Activated T-cell treated with anti-CD3 and anti-CD28 coated beads for 24 hours (primary cell): Measurements from ENCODE around the gene ADGRG3.
"Not testable (repeated sequence)": the region's sequence is repeated elsewhere in the genome, so short reads cannot be mapped to it uniquely, and the experiment has no call there.

ENCODE experiments used
- DNase-seq: peaks from one replicate; pipeline ENCODE4 v3.0.0-alpha.2; 2020; ENCODE audit warnings: low read depth

Gene ADGRG3

DNA sequence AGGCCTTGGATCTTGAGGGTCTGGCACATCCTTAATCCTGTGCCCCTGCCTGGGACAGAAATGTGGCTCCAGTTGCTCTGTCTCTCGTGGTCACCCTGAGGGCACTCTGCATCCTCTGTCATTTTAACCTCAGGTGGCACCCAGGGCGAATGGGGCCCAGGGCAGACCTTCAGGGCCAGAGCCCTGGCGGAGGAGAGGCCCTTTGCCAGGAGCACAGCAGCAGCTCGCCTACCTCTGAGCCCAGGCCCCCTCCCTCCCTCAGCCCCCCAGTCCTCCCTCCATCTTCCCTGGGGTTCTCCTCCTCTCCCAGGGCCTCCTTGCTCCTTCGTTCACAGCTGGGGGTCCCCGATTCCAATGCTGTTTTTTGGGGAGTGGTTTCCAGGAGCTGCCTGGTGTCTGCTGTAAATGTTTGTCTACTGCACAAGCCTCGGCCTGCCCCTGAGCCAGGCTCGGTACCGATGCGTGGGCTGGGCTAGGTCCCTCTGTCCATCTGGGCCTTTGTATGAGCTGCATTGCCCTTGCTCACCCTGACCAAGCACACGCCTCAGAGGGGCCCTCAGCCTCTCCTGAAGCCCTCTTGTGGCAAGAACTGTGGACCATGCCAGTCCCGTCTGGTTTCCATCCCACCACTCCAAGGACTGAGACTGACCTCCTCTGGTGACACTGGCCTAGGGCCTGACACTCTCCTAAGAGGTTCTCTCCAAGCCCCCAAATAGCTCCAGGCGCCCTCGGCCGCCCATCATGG is 4.0 kb upstream of the ADGRG3 start:
- DNase-seq = no peak

GRCh38 chr16:57664662-57665025 is 3.5 kb upstream of the ADGRG3 start:
- DNase-seq = no peak

- no peak for DNase-seq
Measured at GRCh38 chr16:57665541-57665940, 2.6 kb upstream of the ADGRG3 start.

GRCh38 chr16:57666353-57667047 is 1.6 kb upstream of the ADGRG3 start:
- no peak for DNase-seq

DNA sequence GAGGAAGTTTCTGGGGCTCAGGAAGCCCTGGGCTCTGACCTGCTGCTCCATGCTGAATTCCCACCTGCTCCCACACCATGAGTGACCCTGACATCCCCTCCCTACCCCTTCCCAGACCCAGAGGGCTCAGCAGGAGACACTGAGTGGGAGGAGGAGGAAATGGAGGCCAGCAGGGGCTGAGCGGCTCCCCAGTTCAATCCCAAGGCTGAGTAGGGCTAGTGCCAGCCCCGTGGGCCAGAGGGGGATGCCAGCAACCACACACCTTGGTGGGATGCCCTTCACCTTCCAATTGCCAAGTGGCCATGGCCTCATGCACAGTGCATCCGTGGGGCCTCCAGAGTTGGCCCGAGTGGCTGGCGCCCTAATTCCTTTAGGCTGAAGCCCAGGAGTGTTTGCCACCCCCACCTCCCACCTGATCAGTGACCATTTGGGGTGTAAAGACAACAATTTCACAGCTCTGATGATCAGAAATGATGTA is 1.0 kb upstream of the ADGRG3 start:
- DNase-seq = no peak

DNA sequence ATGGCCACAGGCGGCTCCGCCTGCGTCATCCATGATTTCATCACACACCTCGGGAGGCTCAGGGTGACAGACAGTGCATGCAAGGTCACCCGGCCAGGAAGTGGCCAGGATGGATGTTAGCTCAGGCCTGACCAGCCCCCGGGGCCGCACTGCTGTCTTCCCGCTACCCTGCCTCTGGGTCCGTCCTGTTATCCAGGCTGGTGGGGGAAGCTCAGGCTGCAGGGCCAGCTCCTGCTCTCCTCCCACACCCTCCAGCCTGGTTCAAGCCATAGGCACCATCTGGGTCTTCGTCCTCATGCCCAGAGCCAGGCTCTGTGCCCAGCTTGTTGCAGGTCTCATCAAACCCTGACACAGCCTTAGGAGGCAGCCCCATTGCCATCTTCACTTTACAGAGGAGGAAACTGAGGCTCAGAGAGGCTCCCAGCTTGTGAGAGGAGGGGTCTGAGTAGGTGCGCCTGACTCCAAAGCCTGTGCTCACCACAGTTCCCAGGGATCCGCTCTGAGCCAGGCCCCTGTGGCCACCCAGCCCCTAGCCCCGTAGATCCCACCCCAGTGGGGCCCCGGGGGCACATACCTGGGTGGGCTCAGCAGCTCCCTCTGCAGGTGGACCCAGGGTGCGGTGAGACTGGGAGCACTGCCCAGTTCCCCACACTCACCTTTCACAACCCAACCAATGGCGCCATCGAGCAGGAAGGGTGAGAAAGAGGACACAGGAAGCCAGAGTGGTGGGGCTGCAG is 412 bp upstream of the ADGRG3 start:
- DNase-seq = no peak

- DNase-seq = no peak
Measured at GRCh38 chr16:57668630-57669475, 747 bp downstream of the ADGRG3 start.

- DNase-seq = no peak
Measured at GRCh38 chr16:57669476-57670162, 1.5 kb downstream of the ADGRG3 start.

DNA sequence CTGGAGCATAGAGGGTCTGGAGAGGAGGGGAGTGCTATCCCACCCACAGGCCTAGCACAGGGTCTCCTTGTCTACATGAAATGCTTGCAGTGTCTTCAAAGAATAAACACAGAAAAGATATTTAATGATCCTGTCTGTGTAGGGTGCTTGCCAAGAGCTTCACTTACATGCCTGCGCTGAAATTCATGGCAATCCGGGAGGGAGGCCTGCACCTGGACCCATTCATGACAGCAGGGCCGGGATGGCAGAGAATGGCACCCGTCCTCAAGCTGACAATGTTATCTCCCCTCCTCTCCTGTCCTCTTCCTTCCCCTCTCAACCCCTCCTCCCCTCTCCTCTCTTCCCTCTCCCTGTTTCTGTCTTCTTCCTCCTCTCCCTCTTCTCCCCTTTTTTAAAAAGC is 2.1 kb downstream of the ADGRG3 start:
- DNase-seq = no peak

DNA sequence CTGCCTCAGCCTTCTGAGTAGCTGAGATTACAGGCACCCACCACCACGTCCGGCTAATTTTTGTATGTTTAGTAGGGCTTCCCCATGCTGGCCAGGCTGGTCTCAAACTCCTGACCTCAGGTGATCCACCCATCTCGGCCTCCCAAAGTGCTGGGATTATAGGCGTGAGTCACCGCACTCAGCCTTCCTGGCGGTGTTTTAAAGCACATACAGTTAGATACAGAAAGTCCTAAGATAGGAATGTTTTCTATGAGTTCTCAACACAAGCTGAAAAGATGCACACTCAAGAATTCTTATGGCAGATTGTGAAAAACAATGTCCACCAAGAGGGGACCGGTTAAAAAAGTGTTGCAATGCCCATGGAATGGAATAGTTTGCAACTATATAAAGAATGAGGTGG is 3.3 kb downstream of the ADGRG3 start:
- not testable (repeated sequence) for DNase-seq

- DNase-seq = no peak
Measured at GRCh38 chr16:57672416-57672815, 4.3 kb downstream of the ADGRG3 start.

GRCh38 chr16:57672824-57673223 is 4.7 kb downstream of the ADGRG3 start:
- no peak for DNase-seq

DNA sequence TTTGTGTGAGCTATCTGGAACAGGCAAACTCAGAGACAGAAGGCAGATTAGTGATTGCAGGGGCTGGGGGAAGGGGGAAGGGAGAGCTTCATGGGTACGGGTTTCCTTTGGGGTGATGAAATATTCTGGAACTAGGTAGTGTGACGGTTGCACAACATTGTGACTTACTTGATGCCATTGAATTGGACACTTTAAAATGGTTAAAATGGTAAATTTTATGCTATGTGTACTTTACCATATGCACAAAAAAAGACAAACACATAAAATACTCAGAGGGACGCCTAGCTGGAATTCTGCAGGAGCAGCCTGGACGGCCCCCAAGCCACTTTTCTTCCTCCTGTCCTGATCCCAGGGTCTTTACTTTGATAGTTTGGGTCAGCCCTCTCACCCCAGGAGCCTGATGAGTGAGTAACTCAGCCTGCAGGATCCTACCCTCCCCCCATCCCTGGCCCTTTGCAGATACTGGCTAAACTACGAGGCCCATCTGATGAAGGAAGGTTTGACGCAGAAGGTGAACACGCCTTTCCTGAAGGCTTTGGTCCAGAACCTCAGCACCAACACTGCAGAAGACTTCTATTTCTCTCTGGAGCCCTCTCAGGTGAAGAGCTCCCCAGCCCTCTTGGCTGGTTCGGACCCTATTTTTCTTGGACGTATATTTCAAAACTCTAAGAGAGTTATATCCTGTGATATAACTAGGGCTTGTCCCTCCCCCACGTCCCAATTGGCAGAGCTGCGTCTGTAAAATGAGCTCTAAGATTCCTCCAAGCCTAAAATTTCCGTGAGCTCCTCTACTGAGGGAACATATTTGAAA is 7.8 kb downstream of the ADGRG3 start:
- no peak for DNase-seq

DNA sequence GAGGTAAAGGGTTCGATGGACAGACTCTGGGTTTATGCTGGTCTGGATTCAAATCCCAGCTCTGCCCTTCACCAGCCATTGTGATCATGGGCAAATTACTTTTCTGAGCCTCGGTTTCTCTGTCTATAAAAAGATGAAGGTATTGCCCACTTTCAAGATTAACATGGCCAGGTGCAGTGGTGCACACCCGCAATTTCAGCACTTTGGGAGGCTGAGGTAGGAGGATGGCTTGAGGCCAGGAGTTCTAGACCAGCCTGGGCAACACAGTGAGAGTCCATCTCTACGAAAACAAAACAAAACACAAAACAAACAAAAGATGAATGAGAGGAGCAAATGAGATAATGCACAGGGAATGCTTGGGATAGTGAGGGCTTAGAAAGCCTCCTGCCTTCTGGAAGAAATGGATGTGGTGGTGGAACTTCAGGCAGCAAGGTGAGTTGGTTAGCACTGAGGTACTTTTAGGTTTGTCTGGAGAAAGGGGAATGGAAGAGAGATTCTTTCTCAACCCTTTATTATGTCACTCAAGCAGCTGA is 8.5 kb downstream of the ADGRG3 start:
- no peak for DNase-seq

DNA sequence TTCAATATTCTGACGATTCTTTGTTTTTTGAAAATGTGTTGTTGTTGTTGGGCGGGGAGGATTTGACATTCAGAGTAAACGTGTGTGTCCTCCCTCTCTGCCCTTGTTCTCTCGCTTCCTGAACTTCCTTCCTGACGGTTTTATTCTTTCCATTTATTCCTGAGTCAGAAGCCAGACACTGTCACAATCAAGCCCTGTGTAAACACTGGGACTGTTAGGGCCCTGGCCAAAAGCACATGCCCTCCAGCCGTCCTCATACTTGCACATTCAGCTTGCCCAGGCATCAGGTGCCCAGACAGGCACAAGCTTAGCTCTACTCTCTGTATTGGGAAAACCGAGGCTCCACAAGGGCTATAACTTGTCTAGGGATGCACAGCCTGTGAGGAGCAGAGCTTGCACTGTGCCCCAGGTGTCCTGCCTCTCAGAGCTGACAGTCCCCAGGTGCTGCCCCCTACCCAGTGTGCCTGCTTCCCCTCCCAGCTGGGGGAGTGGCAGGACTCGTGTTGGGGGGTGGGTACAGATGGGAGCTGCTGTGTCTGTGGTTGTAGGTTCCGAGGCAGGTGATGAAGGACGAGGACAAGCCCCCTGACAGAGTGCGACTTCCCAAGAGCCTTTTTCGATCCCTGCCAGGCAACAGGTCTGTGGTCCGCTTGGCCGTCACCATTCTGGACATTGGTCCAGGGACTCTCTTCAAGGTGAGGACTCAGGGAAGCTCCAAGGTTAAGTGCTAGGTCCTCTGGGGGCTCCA is 9.7 kb downstream of the ADGRG3 start:
- no peak for DNase-seq

GRCh38 chr16:57679016-57679415 is 10.9 kb downstream of the ADGRG3 start:
- no peak for DNase-seq

- DNase-seq = no peak
Measured at GRCh38 chr16:57679767-57680482, 11.8 kb downstream of the ADGRG3 start.

DNA sequence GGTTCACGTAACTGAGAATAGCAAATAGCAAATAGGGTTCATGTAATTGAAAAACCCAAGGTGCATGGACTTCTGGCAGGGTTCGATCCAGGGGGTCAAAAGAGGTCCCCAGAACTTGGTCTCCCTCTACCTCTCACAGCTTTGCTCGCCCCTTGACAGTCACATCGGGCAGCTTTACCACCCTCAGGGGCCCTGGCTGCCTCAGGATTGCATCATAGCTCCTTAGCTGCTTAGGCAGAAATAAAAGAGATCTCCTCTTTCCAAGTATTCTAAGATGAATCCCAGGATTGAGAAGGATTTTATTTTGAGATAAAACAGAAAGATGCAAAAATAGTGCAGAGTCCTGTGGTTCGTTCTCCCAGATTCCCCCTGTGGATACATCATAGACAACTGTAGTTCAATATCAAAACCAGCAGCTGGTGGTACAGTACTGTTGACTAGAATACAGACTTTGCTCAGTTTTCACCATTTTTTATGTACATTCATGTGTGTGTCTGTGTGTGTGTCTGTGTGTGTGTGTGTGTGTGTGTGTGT is 12.8 kb downstream of the ADGRG3 start:
- DNase-seq = no peak
